ENCODE measurements around the gene PTPN1.

GRCh38 chr20:50498071-50498776 is 12.0 kb upstream of the PTPN1 start:
- TF ChIP-seq POLR2AphosphoS5 (IDR thresholded peaks at IDR 0.05; ENCODE audit: low read depth, low read length), result no peak
- TF ChIP-seq, protein P1, sequence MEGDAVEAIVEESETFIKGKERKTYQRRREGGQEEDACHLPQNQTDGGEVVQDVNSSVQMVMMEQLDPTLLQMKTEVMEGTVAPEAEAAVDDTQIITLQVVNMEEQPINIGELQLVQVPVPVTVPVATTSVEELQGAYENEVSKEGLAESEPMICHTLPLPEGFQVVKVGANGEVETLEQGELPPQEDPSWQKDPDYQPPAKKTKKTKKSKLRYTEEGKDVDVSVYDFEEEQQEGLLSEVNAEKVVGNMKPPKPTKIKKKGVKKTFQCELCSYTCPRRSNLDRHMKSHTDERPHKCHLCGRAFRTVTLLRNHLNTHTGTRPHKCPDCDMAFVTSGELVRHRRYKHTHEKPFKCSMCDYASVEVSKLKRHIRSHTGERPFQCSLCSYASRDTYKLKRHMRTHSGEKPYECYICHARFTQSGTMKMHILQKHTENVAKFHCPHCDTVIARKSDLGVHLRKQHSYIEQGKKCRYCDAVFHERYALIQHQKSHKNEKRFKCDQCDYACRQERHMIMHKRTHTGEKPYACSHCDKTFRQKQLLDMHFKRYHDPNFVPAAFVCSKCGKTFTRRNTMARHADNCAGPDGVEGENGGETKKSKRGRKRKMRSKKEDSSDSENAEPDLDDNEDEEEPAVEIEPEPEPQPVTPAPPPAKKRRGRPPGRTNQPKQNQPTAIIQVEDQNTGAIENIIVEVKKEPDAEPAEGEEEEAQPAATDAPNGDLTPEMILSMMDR (IDR thresholded peaks at IDR 0.05), result no peak
- no peak for TF ChIP-seq EZH2phosphoT487 (IDR thresholded peaks at IDR 0.05; ENCODE audit: borderline replicate concordance, low read depth)
- no peak for TF ChIP-seq TAF1 (IDR thresholded peaks at IDR 0.05; ENCODE audit: borderline replicate concordance, low read depth, low read length)
- no peak for TF ChIP-seq ELF1 (IDR thresholded peaks at IDR 0.05)
- no peak for TF ChIP-seq USF2 (IDR thresholded peaks at IDR 0.05; ENCODE audit: borderline replicate concordance, low read depth, low read length)
- no peak for TF ChIP-seq EP300 (IDR thresholded peaks at IDR 0.05; ENCODE audit: borderline replicate concordance in 1 of 2, low read depth in 1 of 2, low read length in 1 of 2)
- TF ChIP-seq REST (IDR thresholded peaks at IDR 0.05; ENCODE audit: low read depth, low read length), result no peak
- no peak for TF ChIP-seq YY1 (IDR thresholded peaks at IDR 0.05; ENCODE audit: low read depth)
- no peak for TF ChIP-seq FOSL2 (IDR thresholded peaks at IDR 0.05; ENCODE audit: borderline replicate concordance, low read depth)
- TF ChIP-seq, protein P2, sequence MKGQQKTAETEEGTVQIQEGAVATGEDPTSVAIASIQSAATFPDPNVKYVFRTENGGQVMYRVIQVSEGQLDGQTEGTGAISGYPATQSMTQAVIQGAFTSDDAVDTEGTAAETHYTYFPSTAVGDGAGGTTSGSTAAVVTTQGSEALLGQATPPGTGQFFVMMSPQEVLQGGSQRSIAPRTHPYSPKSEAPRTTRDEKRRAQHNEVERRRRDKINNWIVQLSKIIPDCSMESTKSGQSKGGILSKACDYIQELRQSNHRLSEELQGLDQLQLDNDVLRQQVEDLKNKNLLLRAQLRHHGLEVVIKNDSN (IDR thresholded peaks at IDR 0.05; ENCODE audit: borderline replicate concordance, low read depth), result no peak
- no peak for TF ChIP-seq GATA2 (CRISPR knock-in tag; IDR thresholded peaks at IDR 0.05)
- TF ChIP-seq JUND (IDR thresholded peaks at IDR 0.05), result no peak
- no peak for TF ChIP-seq GABPA (IDR thresholded peaks at IDR 0.05; ENCODE audit: low read depth)
